Renal pelvis (tissue), 4 donors: ENCODE measurements around the gene PRDM16. TPM values are rescaled to one million over a fixed set of nuclear protein-coding genes. Genes with fewer than 3 reads are reported as not detected.

ENCODE experiments used
- DNase-seq: peaks from one replicate; pipeline ENCODE4 v3.0.0-alpha.2; 2013
- polyA plus RNA-seq, 3 donors: library from polyadenylated mRNA; unstranded; fragments of 120-200 nt; gene quantifications; one replicate each; pipeline ENCODE4 v1.2.1, GENCODE V29; 2013; ENCODE audit not compliant: insufficient read length in 3 of 3

The PRDM16 gene
- polyA plus RNA-seq, 3 donors, result 7.2 to 9.6 (median 9.3) TPM

GRCh38 chr1:3031401-3032221, 37.4 kb upstream of the PRDM16 start:
- DNase-seq, result no peak

- DNase-seq, result no peak
Measured at GRCh38 chr1:3032371-3033039, 36.5 kb upstream of the PRDM16 start.

GRCh38 chr1:3033040-3033789, 35.8 kb upstream of the PRDM16 start:
- DNase-seq, result no peak

- no peak for DNase-seq
Measured at GRCh38 chr1:3033790-3034090, 35.3 kb upstream of the PRDM16 start.

GRCh38 chr1:3034162-3034561, 34.8 kb upstream of the PRDM16 start:
- DNase-seq, result no peak

- DNase-seq, result no peak
Measured at GRCh38 chr1:3034728-3035562, 34.1 kb upstream of the PRDM16 start.

- no peak for DNase-seq
Measured at GRCh38 chr1:3035563-3036446, 33.2 kb upstream of the PRDM16 start.

- no peak for DNase-seq
Measured at GRCh38 chr1:3036447-3037280, 32.3 kb upstream of the PRDM16 start.

- no peak for DNase-seq
Measured at GRCh38 chr1:3037281-3038040, 31.5 kb upstream of the PRDM16 start.

- no peak for DNase-seq
Measured at GRCh38 chr1:3038113-3038551, 30.9 kb upstream of the PRDM16 start.

GRCh38 chr1:3038571-3039181, 30.3 kb upstream of the PRDM16 start:
- DNase-seq, result no peak

- no peak for DNase-seq
Measured at GRCh38 chr1:3040004-3040403, 29.0 kb upstream of the PRDM16 start.

GRCh38 chr1:3042481-3042880, 26.5 kb upstream of the PRDM16 start:
- DNase-seq, result no peak

GRCh38 chr1:3049164-3049563, 19.8 kb upstream of the PRDM16 start:
- DNase-seq, result no peak

- DNase-seq, result no peak
Measured at GRCh38 chr1:3049905-3050304, 19.1 kb upstream of the PRDM16 start.

- DNase-seq, result no peak
Measured at GRCh38 chr1:3050603-3051002, 18.4 kb upstream of the PRDM16 start.

- DNase-seq, result no peak
Measured at GRCh38 chr1:3051270-3052268, 17.4 kb upstream of the PRDM16 start.
